Fibroblast of the aortic adventitia (primary cell): Measurements from ENCODE around the gene CDCA7L. TPM values are rescaled to one million over a fixed set of nuclear protein-coding genes. Genes with fewer than 3 reads are reported as not detected.

Experiments
- DNase-seq: peaks from one replicate; pipeline ENCODE4 v3.0.0-alpha.2; 2010; ENCODE audit warnings: low read depth
- H3K4me3 ChIP-seq: 2 replicates; pipeline ENCODE4 v1.5.1; 2011; ENCODE audit warnings: low read depth, mild to moderate bottlenecking, control low read depth, low read length, moderate library complexity
- CTCF ChIP-seq: IDR thresholded peaks from 2 replicates; pipeline ENCODE4 v1.5.1; 2011; ENCODE audit warnings: mild to moderate bottlenecking, low read length, control low read depth, inconsistent platforms; ENCODE audit not compliant: insufficient read depth
- total RNA-seq: library from RNA; depleted of rRNA; stranded (reverse); fragments of >200 nt; gene quantifications from 2 replicates; pipeline ENCODE4 v1.2.3, GENCODE V29; 2012; ENCODE audit warnings: low replicate concordance

Gene CDCA7L
- total RNA-seq, 1 donor: 39.1 TPM

DNA sequence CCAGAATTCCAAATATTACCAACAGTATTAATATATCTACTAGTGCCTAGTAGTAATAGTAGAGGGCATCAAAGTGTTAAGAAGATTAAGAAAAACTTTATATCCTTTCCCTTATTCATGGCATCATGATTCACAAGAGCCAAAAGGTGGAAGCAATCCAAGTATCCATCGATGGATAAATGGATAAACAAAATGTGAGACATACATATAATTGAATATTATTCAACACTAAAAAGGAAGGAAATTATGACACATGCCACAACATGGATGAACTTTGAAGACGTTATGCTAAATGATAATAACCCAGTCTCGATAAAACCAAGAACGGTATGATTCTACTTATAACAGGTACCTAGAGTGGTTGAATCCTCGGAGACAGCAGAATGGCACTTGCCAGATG lies 23.1 kb downstream of the CDCA7L start:
- no peak for DNase-seq
- no peak for TF ChIP-seq CTCF
- H3K4me3 ChIP-seq: no peak overlapping the region

GRCh38 chr7:21920936-21921335 lies 24.8 kb downstream of the CDCA7L start:
- DNase-seq: no peak
- H3K4me3 ChIP-seq: no peak overlapping the region
- no peak for TF ChIP-seq CTCF

DNA sequence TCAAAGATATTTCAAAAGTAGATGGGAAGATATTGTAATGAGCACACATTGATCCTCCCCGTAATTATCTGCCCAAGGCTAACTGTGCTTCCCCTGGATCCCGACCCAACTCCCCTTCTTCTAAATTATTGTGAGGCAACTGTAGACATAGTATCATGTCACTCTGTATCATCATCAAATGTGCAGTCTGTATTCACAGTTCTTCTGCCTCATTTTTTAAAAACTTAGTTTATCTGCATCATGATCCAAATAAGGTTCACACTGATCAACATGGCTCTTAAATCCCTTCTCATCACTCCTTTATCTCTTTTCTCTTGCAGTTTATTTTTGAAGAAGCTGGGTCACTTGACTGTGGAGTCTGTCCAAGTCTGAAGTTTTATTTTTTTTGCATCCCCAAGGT lies 27.5 kb downstream of the CDCA7L start:
- no peak for TF ChIP-seq CTCF
- no peak for DNase-seq
- no peak overlapping the region for H3K4me3 ChIP-seq

DNA sequence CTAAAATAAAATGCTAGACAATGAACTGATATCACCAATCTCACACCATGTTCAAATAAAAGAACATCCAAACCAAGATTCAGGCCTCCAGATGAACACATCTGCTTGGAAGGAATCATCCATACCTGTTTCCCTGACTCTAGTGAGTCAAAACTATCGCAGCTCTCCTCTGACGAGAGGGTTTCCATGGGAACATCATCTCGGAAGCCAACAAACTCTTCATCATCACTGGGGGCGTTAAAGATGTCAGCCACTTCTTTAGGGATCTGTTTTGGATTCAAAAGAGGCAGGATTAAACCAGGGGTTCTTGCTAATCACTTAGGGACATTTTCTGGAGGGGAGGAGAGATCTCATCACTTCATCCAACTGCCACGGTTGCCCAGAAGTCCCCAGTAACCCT lies 29.1 kb downstream of the CDCA7L start:
- H3K4me3 ChIP-seq: no peak overlapping the region
- DNase-seq: no peak
- no peak for TF ChIP-seq CTCF

GRCh38 chr7:21916176-21916575 lies 29.5 kb downstream of the CDCA7L start:
- no peak overlapping the region for H3K4me3 ChIP-seq
- no peak for DNase-seq
- TF ChIP-seq CTCF: no peak

- no peak for DNase-seq
- no peak overlapping the region for H3K4me3 ChIP-seq
- TF ChIP-seq CTCF: no peak
These were observed 30.6 kb downstream of the CDCA7L start for GRCh38 chr7:21915140-21915539.

DNA sequence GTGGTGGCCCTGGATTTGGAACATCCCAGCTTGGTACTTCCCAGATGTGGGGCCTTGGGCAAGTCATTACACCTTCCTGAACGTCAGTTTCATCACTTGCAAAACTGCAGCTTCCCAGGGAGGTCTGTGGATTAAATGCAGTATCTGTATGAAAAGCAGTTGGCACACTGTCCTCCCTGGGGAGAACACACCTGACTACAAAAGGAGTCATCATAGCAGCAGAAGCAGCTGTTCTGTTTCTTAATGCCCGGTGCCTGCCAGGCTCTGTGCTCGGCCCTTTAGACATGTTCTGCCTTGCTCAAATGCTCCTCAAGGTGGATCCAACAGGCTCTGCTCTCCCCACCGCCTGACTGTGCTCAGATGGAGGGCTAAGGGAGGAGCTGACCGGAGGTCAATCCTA lies 31.0 kb downstream of the CDCA7L start:
- no peak for TF ChIP-seq CTCF
- DNase-seq: no peak
- no peak overlapping the region for H3K4me3 ChIP-seq
